B cell (primary cell): ENCODE data around the gene KRTAP4-7. TPM values are rescaled to one million over a fixed set of nuclear protein-coding genes. Genes with fewer than 3 reads are reported as not detected.
"Not testable (repeated sequence)": the region's sequence is repeated elsewhere in the genome, so short reads cannot be mapped to it uniquely, and the experiment has no call there.

Experiments used
- ATAC-seq: fragments of 200-7000 bp; cut with Tn5 transposase; one replicate; pipeline ENCODE4 v1.10.0; 2021; ENCODE audit warnings: low read depth, mild to moderate bottlenecking, moderate number of reproducible peaks, moderate library complexity
- CTCF ChIA-PET: fragments of 350-600 bp; sonication (Branson Sonifier 250); formaldehyde crosslinking; loops from one replicate; lab custom pipeline; 2021; ENCODE audit warnings: antibody characterized with exemption, inconsistent platforms; lab: Charles Lee
- POLR2A ChIA-PET: fragments of 350-600 bp; sonication (Branson Sonifier 250); formaldehyde crosslinking; loops from one replicate; lab custom pipeline; 2021; ENCODE audit warnings: antibody characterized with exemption; lab: Charles Lee
- DNase-seq: peaks from one replicate; pipeline ENCODE4 v3.0.0; 2013
- H2AFZ ChIP-seq: 2 replicates; pipeline ENCODE4 v1.6.1; 2012; ENCODE audit warnings: mild to moderate bottlenecking, low read depth, low read length; ENCODE audit not compliant: insufficient read depth, poor library complexity, severe bottlenecking
- H3K27ac ChIP-seq, 2 donors: 1 replicate in 1 of 2; 2 replicates in 1 of 2; pipeline ENCODE4 v1.5.1; 2012 to 2013; ENCODE audit warnings: low read length in 2 of 2, mild to moderate bottlenecking in 2 of 2, moderate library complexity in 1 of 2
- H3K27me3 ChIP-seq, 4 experiments: fragments of 200-600 bp in 1 of 4; sonication (generic) in 1 of 4; replicated peaks in 1 of 4; 1 replicate in 2 of 4; 2 replicates in 2 of 4; pipeline versions ENCODE4 v1.6.1 to v1.7.0; 2013 to 2016; ENCODE audit warnings: low read length in 3 of 4, mild to moderate bottlenecking in 2 of 4, mixed read lengths in 1 of 4, moderate library complexity in 1 of 4; ENCODE audit not compliant: insufficient read depth in 4 of 4, control insufficient read depth in 3 of 4; ENCODE audit errors: control extremely low read depth in 1 of 4
- H3K36me3 ChIP-seq, 2 experiments: replicated peaks in 1 of 2; 1 replicate in 1 of 2; 2 replicates in 1 of 2; pipeline versions ENCODE4 v1.6.1 to v1.7.1; 2013; ENCODE audit warnings: low read length in 1 of 2; ENCODE audit not compliant: insufficient read depth in 2 of 2, control insufficient read depth in 1 of 2; ENCODE audit errors: control extremely low read depth in 1 of 2, extremely low read depth in 1 of 2
- H3K4me1 ChIP-seq, 2 donors: fragments of 200-600 bp in 1 of 2; sonication (generic) in 1 of 2; 1 replicate in 1 of 2; 2 replicates in 1 of 2; pipeline versions ENCODE4 v1.5.1 to v1.6.1; 2013 to 2017; ENCODE audit warnings: low read length in 2 of 2; ENCODE audit not compliant: control insufficient read depth in 2 of 2, insufficient read depth in 2 of 2
- H3K4me2 ChIP-seq: replicated peaks from 2 replicates; pipeline ENCODE3; 2012; ENCODE audit warnings: mild to moderate bottlenecking, low read depth, low read length; ENCODE audit not compliant: poor library complexity, severe bottlenecking
- H3K4me3 ChIP-seq, 5 experiments: fragments of 200-600 bp in 1 of 5; sonication (generic) in 1 of 5; 1 replicate in 3 of 5; 2 replicates in 2 of 5; pipeline versions ENCODE4 v1.5.1 to v1.7.0; 2011 to 2016; ENCODE audit warnings: low read length in 4 of 5, mild to moderate bottlenecking in 4 of 5, low read depth in 2 of 5, control low read depth in 1 of 5, moderate library complexity in 1 of 5; ENCODE audit not compliant: insufficient read depth in 1 of 5; ENCODE audit errors: control extremely low read depth in 1 of 5, extremely low read depth in 1 of 5
- H3K79me2 ChIP-seq: fragments of 200-600 bp; sonication (generic); one replicate; pipeline ENCODE4 v1.6.0; 2016; ENCODE audit warnings: low read length; ENCODE audit not compliant: control insufficient read depth, insufficient read depth
- H3K9ac ChIP-seq: fragments of 200-600 bp; sonication (generic); 2 replicates; pipeline ENCODE4 v1.6.1; 2017; ENCODE audit warnings: mild to moderate bottlenecking, low read length, moderate library complexity
- H3K9me3 ChIP-seq, 3 donors: one replicate each; pipeline versions ENCODE4 v1.6.1 to v1.7.1; 2013; ENCODE audit warnings: low read length in 2 of 3; ENCODE audit not compliant: control insufficient read depth in 2 of 3, insufficient read depth in 1 of 3; ENCODE audit errors: control extremely low read depth in 1 of 3
- H4K20me1 ChIP-seq: 2 replicates; pipeline ENCODE4 v1.6.0; 2012; ENCODE audit warnings: mild to moderate bottlenecking, low read length; ENCODE audit not compliant: insufficient read depth, control insufficient read depth, poor library complexity, severe bottlenecking
- H3K27ac Mint-ChIP-seq: one replicate; pipeline ENCODE4 v1.8.0; 2021; ENCODE audit warnings: mixed read lengths
- H3K27me3 Mint-ChIP-seq: one replicate; pipeline ENCODE4 v1.8.0; 2021; ENCODE audit warnings: mixed read lengths
- H3K4me1 Mint-ChIP-seq: one replicate; pipeline ENCODE4 v1.8.0; 2021; ENCODE audit warnings: mixed read lengths
- H3K4me3 Mint-ChIP-seq: one replicate; pipeline ENCODE4 v1.8.0; 2021; ENCODE audit warnings: mixed read lengths
- H3K9me3 Mint-ChIP-seq: one replicate; pipeline ENCODE4 v1.8.0; 2022; ENCODE audit warnings: mixed read lengths; ENCODE audit not compliant: insufficient read depth
- EZH2 ChIP-seq: IDR thresholded peaks from 2 replicates; pipeline ENCODE4 v1.6.1; 2012; ENCODE audit warnings: borderline replicate concordance, low read depth, mild to moderate bottlenecking, moderate library complexity, low read length; ENCODE audit not compliant: insufficient read depth, poor library complexity, severe bottlenecking
- WGBS: methylation state at CpG from one replicate; pipeline ENCODE4 v1.1.5; 2013; ENCODE audit warnings: missing lambda C conversion rate; ENCODE audit not compliant: insufficient coverage; 5-methylcytosine and 5-hydroxymethylcytosine counted together
- intact Hi-C: fragments of 100-400 bp; cut with micrococcal nuclease; formaldehyde crosslinking; loops from one replicate; pipeline ENCODE4 v1.10.0; 2022
- polyA plus RNA-seq: library from polyadenylated mRNA; depleted of rRNA; stranded (reverse); fragments of >200 nt; gene quantifications from 2 replicates; pipeline ENCODE4 v1.2.3, GENCODE V29; 2012
- total RNA-seq, 2 donors: library from RNA; stranded (reverse); fragments of 120-200 nt in 1 of 2; gene quantifications; 1 replicate in 1 of 2; 2 replicates in 1 of 2; pipeline versions ENCODE4 v1.2.3 to v1.2.4, GENCODE V29; 2013 to 2022
- TF ChIP-seq, protein P1 (sequence below): fragments of 200-600 bp; IDR thresholded peaks from one replicate; pipeline ENCODE4 v1.8.0; 2022; ENCODE audit warnings: antibody characterized with exemption, mild to moderate bottlenecking

KRTAP4-7 gene
- total and polyA plus RNA-seq, 2 donors (not counting 1 experiment from before 2014, with no cell fraction given): not detected

DNA sequence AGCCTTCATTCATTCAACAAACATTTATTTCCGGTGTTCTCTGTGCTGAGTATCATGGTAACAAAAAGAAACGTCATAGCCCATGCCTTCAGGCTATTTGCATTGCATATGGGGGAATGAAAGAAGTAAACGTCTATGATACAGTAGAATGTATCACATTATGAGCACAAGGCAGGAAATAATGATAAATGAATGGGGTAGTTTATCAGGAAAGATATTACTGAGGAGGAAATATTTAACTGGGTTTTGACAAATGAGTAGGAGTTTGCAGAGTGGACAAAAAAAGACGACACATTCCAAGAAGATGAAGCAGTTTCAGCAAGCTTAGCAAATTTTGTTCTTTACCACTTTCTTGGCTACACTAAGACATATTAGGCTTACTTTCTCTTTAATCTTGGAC is 1.3 kb upstream of the KRTAP4-7 start:
- CTCF ChIA-PET: no interaction called here

DNA sequence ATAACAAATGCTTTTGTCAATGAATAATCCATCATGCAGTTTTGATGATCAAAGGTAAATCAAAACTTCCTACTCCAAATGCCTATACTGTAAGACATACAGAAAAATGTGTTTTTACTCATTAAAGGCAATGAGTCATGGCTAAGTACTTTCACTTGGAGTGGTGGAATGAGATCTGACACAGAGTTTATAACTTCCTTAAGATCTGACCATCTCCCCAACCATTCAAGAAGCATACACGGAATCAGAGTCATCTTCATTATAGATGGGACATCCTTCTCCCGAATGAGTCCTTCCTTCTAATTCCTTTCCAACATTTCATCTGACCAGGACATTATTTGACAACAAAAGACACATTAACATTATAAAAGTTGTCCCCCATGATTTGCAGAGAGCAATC is 523 bp upstream of the KRTAP4-7 start:
- ATAC-seq, H3K27ac Mint-ChIP-seq, H3K4me3 ChIP-seq, H3K9ac ChIP-seq, POLR2A ChIA-PET, H3K4me2 ChIP-seq, intact Hi-C loops, H3K9me3 Mint-ChIP-seq, H2AFZ ChIP-seq, H3K9me3 ChIP-seq, H3K4me1 ChIP-seq, DNase-seq, H3K36me3 ChIP-seq, H4K20me1 ChIP-seq, H3K4me1 Mint-ChIP-seq, H3K27me3 ChIP-seq, CTCF ChIA-PET, H3K27ac ChIP-seq, H3K4me3 Mint-ChIP-seq, H3K79me2 ChIP-seq: not testable (repeated sequence)
- no CpG with 5 or more reads among the region's 2 CpGs for WGBS
- H3K27me3 Mint-ChIP-seq: peaks cover 24% of the 10 kb centered on the region

More for the DNA sequence above, 1.3 kb upstream of the KRTAP4-7 start:
- no peak overlapping the region for H3K9ac ChIP-seq
- no peak overlapping the region for H3K4me3 Mint-ChIP-seq
- POLR2A ChIA-PET: no interaction called here
- H3K4me1 Mint-ChIP-seq: no peaks in the 10 kb centered on the region
- no peaks in the 10 kb centered on the region for H3K9me3 ChIP-seq
- H3K79me2 ChIP-seq: no peaks in the 10 kb centered on the region
- TF ChIP-seq, protein P1, sequence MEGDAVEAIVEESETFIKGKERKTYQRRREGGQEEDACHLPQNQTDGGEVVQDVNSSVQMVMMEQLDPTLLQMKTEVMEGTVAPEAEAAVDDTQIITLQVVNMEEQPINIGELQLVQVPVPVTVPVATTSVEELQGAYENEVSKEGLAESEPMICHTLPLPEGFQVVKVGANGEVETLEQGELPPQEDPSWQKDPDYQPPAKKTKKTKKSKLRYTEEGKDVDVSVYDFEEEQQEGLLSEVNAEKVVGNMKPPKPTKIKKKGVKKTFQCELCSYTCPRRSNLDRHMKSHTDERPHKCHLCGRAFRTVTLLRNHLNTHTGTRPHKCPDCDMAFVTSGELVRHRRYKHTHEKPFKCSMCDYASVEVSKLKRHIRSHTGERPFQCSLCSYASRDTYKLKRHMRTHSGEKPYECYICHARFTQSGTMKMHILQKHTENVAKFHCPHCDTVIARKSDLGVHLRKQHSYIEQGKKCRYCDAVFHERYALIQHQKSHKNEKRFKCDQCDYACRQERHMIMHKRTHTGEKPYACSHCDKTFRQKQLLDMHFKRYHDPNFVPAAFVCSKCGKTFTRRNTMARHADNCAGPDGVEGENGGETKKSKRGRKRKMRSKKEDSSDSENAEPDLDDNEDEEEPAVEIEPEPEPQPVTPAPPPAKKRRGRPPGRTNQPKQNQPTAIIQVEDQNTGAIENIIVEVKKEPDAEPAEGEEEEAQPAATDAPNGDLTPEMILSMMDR: no peak
- no peak for TF ChIP-seq EZH2
- H3K27ac Mint-ChIP-seq: no peak overlapping the region
- no peak for ATAC-seq
- no peaks in the 10 kb centered on the region for H3K9me3 Mint-ChIP-seq
- no peaks in the 10 kb centered on the region for H3K27me3 ChIP-seq
- peaks cover 28% of the 10 kb centered on the region for H3K27me3 Mint-ChIP-seq
- DNase-seq: no peak
- no peaks in the 10 kb centered on the region for H4K20me1 ChIP-seq
- no peak overlapping the region for H3K27ac ChIP-seq
- no peaks in the 10 kb centered on the region for H3K36me3 ChIP-seq
- H3K4me1 ChIP-seq: no peaks in the 10 kb centered on the region
- H2AFZ ChIP-seq: no peak overlapping the region
- no CpG with 5 or more reads among the region's 4 CpGs for WGBS
- intact Hi-C loops: no loop called here
- H3K4me3 ChIP-seq: no peak overlapping the region
- no peak overlapping the region for H3K4me2 ChIP-seq

DNA sequence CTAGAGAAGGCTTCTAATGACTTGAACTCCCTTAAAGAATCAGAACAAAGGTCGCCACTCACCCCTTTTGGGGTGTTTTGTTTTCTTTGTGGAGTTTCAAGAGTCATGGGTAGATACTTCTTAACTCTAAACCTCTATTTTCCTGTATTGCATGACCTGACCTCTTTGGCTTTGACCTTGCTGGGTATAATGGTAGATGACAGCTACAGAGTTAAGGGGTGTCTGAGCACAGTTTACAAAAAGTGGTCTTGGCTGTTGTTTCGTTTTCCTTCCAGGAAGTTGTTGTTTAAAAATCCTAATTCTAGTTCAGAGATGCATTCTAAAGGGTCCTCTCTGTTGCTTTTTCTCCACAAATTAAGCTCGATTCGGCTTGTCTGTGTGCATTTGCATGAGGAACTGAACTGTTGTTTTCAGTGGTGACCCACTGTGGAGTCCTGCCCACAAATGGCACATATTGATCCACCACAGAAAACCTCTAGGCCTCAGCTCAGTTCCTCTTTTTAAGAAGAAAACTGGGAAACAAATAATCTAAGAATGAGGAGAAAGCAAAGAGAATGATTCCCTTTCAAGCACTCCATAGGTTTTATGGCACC is 4.9 kb downstream of the KRTAP4-7 start:
- H3K36me3 ChIP-seq, H3K9me3 ChIP-seq, H3K9me3 Mint-ChIP-seq, H2AFZ ChIP-seq, H3K27me3 ChIP-seq, H3K4me2 ChIP-seq, H3K27ac ChIP-seq, intact Hi-C loops, H3K4me3 ChIP-seq, H3K4me3 Mint-ChIP-seq, H3K27ac Mint-ChIP-seq, ATAC-seq, H3K9ac ChIP-seq, DNase-seq, CTCF ChIA-PET, H3K4me1 Mint-ChIP-seq, H3K79me2 ChIP-seq, POLR2A ChIA-PET, H3K4me1 ChIP-seq, H4K20me1 ChIP-seq: not testable (repeated sequence)
- H3K27me3 Mint-ChIP-seq: peaks cover 16% of the 10 kb centered on the region
- WGBS: 57% methylated on average over 1 of the region's 4 CpGs
